IPS-18a (cell line): ENCODE results near the gene CDH23.

Source experiments
- H3K27ac ChIP-seq: one replicate; pipeline ENCODE4 v1.5.1; 2013; ENCODE audit warnings: low read length
- H3K27me3 ChIP-seq: one replicate; pipeline ENCODE4 v1.6.1; 2013; ENCODE audit warnings: mild to moderate bottlenecking, low read length; ENCODE audit not compliant: control insufficient read depth, insufficient read depth
- H3K36me3 ChIP-seq: one replicate; pipeline ENCODE4 v1.6.1; 2013; ENCODE audit warnings: low read depth, low read length; ENCODE audit not compliant: control insufficient read depth
- H3K4me1 ChIP-seq: one replicate; pipeline ENCODE4 v1.6.1; 2013; ENCODE audit warnings: low read depth, low read length; ENCODE audit not compliant: control insufficient read depth
- H3K4me3 ChIP-seq: one replicate; pipeline ENCODE4 v1.5.1; 2013; ENCODE audit warnings: low read length
- H3K9ac ChIP-seq: one replicate; pipeline ENCODE4 v1.6.1; 2013; ENCODE audit warnings: mild to moderate bottlenecking, low read length, moderate library complexity
- H3K9me3 ChIP-seq: one replicate; pipeline ENCODE4 v1.6.1; 2013; ENCODE audit warnings: low read depth, low read length; ENCODE audit not compliant: control insufficient read depth

Gene CDH23

GRCh38 chr10:71830726-71831125 lies 434.0 kb downstream of the CDH23 start:
- H3K4me1 ChIP-seq, result no peaks in the 10 kb centered on the region
- no peaks in the 10 kb centered on the region for H3K9me3 ChIP-seq
- H3K27me3 ChIP-seq, result no peaks in the 10 kb centered on the region
- H3K36me3 ChIP-seq, result peaks cover 63% of the 10 kb centered on the region
- H3K27ac ChIP-seq, result no peak overlapping the region
- H3K4me3 ChIP-seq, result no peak overlapping the region
- no peak overlapping the region for H3K9ac ChIP-seq

- Histone ChIP-seq H3K9ac (no peak overlapping the region), H3K27ac (no peak overlapping the region), H3K36me3 (peaks cover 52% of the 10 kb centered on the region)
These were observed 435.2 kb downstream of the CDH23 start for GRCh38 chr10:71831646-71832552.

GRCh38 chr10:71832967-71833366 lies 436.2 kb downstream of the CDH23 start:
- no peaks in the 10 kb centered on the region for H3K27me3 ChIP-seq
- H3K36me3 ChIP-seq, result peaks cover 44% of the 10 kb centered on the region
- no peak overlapping the region for H3K4me3 ChIP-seq
- H3K9ac ChIP-seq, result no peak overlapping the region
- no peak overlapping the region for H3K27ac ChIP-seq
- H3K4me1 ChIP-seq, result peaks cover 15% of the 10 kb centered on the region
- H3K9me3 ChIP-seq, result no peaks in the 10 kb centered on the region

More at GRCh38 chr10:71831646-71832552, 435.2 kb downstream of the CDH23 start:
- H3K4me1 ChIP-seq, result peaks cover 6% of the 10 kb centered on the region
- H3K27me3 ChIP-seq, result no peaks in the 10 kb centered on the region
- H3K4me3 ChIP-seq, result no peak overlapping the region
- no peaks in the 10 kb centered on the region for H3K9me3 ChIP-seq

- peaks cover 38% of the 10 kb centered on the region for H3K36me3 ChIP-seq
- no peaks in the 10 kb centered on the region for H3K9me3 ChIP-seq
- no peak overlapping the region for H3K9ac ChIP-seq
- H3K27me3 ChIP-seq, result no peaks in the 10 kb centered on the region
- H3K27ac ChIP-seq, result no peak overlapping the region
- H3K4me3 ChIP-seq, result no peak overlapping the region
- H3K4me1 ChIP-seq, result peaks cover 19% of the 10 kb centered on the region
These were observed 437.0 kb downstream of the CDH23 start for GRCh38 chr10:71833451-71834342.

GRCh38 chr10:71834343-71834674 lies 437.6 kb downstream of the CDH23 start:
- no peak overlapping the region for H3K9ac ChIP-seq
- H3K4me3 ChIP-seq, result no peak overlapping the region
- H3K27me3 ChIP-seq, result no peaks in the 10 kb centered on the region
- no peak overlapping the region for H3K27ac ChIP-seq
- H3K4me1 ChIP-seq, result peaks cover 19% of the 10 kb centered on the region
- H3K9me3 ChIP-seq, result no peaks in the 10 kb centered on the region
- peaks cover 32% of the 10 kb centered on the region for H3K36me3 ChIP-seq

- no peak overlapping the region for H3K27ac ChIP-seq
These were observed 439.2 kb downstream of the CDH23 start for GRCh38 chr10:71835671-71836595.

GRCh38 chr10:71836596-71836974 lies 439.9 kb downstream of the CDH23 start:
- H3K4me1 ChIP-seq, result peaks cover 36% of the 10 kb centered on the region
- H3K27ac ChIP-seq, result peak overlapping the region; percentile 37
- no peak overlapping the region for H3K4me3 ChIP-seq
- no peaks in the 10 kb centered on the region for H3K9me3 ChIP-seq
- H3K27me3 ChIP-seq, result no peaks in the 10 kb centered on the region
- H3K36me3 ChIP-seq, result peaks cover 12% of the 10 kb centered on the region
- no peak overlapping the region for H3K9ac ChIP-seq

More at GRCh38 chr10:71835671-71836595, 439.2 kb downstream of the CDH23 start:
- H3K9ac ChIP-seq, result no peak overlapping the region
- H3K9me3 ChIP-seq, result no peaks in the 10 kb centered on the region
- H3K27me3 ChIP-seq, result no peaks in the 10 kb centered on the region
- H3K36me3 ChIP-seq, result peaks cover 19% of the 10 kb centered on the region
- no peak overlapping the region for H3K4me3 ChIP-seq
- peaks cover 34% of the 10 kb centered on the region for H3K4me1 ChIP-seq

- H3K4me1 ChIP-seq, result peaks cover 36% of the 10 kb centered on the region
- no peaks in the 10 kb centered on the region for H3K9me3 ChIP-seq
- no peaks in the 10 kb centered on the region for H3K27me3 ChIP-seq
- H3K36me3 ChIP-seq, result peaks cover 5% of the 10 kb centered on the region
- H3K27ac ChIP-seq, result peak overlapping the region; percentile 37
- no peak overlapping the region for H3K9ac ChIP-seq
- no peak overlapping the region for H3K4me3 ChIP-seq
These were observed 440.5 kb downstream of the CDH23 start for GRCh38 chr10:71837098-71837827.

GRCh38 chr10:71838264-71839211 lies 441.8 kb downstream of the CDH23 start:
- H3K27ac ChIP-seq, result no peak overlapping the region

More at GRCh38 chr10:71838264-71839211, 441.8 kb downstream of the CDH23 start:
- Histone ChIP-seq H3K9me3 (no peaks in the 10 kb centered on the region), H3K27me3 (no peaks in the 10 kb centered on the region), H3K4me3 (no peak overlapping the region), H3K4me1 (peaks cover 36% of the 10 kb centered on the region), H3K36me3 (peaks cover under 1% of the 10 kb centered on the region), H3K9ac (no peak overlapping the region)
